Left lobe of liver (tissue), 2 donors: ENCODE measurements around the gene CISTR. TPM values are rescaled to one million over a fixed set of nuclear protein-coding genes. Genes with fewer than 3 reads are reported as not detected.
"Not testable (repeated sequence)": the region's sequence is repeated elsewhere in the genome, so short reads cannot be mapped to it uniquely, and the experiment has no call there.

ENCODE experiments used
- ATAC-seq: fragments of 200-7000 bp; cut with Tn5 transposase; one replicate; pipeline ENCODE4 v1.9.1; 2020; ENCODE audit warnings: mild to moderate bottlenecking, moderate library complexity
- DNase-seq: peaks from one replicate; pipeline ENCODE4 v3.0.0-alpha.2; 2020; ENCODE audit warnings: low spot score
- total RNA-seq: library from RNA; stranded (reverse); gene quantifications from one replicate; pipeline ENCODE4 v1.2.1, GENCODE V29; 2021
- donor health status: DM: no; HTN: no; CAD: no; lungs with moderate emphysema.
- donor health status: DM: no; HTN: yes; CAD: no.

The CISTR gene
- not detected for total RNA-seq

- ATAC-seq (peak; percentile 4), DNase-seq (no peak)
Observed at GRCh38 chr12:53751336-53752191, at the start of gene CISTR. CISTR (minus strand) TSS chr12:53751979.

GRCh38 chr12:53798575-53798974 lies 46.8 kb upstream of the CISTR start:
- ATAC-seq (no peak), DNase-seq (no peak)

DNA sequence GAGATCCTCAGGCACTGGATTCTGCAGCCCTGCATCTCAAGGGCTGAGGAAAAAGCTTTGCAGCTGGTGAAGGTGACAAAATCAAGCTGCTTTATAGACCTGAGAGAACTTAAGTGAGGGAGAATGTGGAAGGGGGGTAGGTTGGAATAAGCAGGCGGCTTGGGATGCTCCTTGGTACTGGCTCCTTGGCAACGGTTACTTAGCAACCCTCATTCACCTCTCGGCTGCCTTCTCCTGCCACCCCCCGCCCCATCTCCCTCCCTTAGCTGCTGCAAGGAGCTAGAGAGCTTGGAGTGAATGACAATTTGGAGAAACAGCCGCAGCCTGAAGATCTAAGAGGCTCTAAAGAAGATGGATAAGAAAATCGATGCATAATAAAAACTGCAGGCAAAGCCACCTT lies 44.1 kb upstream of the CISTR start:
- ATAC-seq = no peak

GRCh38 chr12:53793221-53793620 lies 41.4 kb upstream of the CISTR start:
- no peak for ATAC-seq

More for the DNA sequence above, 44.1 kb upstream of the CISTR start:
- no peak for DNase-seq

GRCh38 chr12:53791735-53792326 lies 40.1 kb upstream of the CISTR start:
- ATAC-seq (peak; percentile 29), DNase-seq (peak; percentile 44)

More at GRCh38 chr12:53793221-53793620, 41.4 kb upstream of the CISTR start:
- no peak for DNase-seq

GRCh38 chr12:53789570-53789969 lies 37.8 kb upstream of the CISTR start:
- ATAC-seq (no peak), DNase-seq (no peak)

- no peak for ATAC-seq
Observed at GRCh38 chr12:53788892-53789291, 37.1 kb upstream of the CISTR start.

DNA sequence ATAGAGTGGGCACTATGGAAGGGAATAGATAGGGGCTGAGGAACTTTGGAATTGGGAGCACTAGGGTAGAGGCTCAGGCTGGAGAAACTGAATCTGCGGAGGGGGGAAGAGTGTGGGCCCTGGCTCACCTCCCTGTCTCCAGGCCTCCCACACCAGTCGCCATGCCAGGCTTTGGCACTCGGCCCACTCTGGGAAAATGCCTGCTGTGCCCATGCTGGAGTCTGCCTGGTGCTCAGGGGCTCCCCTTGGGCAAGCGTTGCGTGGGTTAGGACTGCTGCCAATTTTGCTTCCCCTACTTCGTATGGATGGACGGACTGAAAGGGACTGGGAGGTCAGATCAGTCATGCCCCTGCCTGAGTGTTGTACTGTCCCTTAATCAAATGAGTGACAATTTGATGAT lies 34.6 kb upstream of the CISTR start:
- DNase-seq (no peak), ATAC-seq (no peak)

More at GRCh38 chr12:53788892-53789291, 37.1 kb upstream of the CISTR start:
- no peak for DNase-seq

DNA sequence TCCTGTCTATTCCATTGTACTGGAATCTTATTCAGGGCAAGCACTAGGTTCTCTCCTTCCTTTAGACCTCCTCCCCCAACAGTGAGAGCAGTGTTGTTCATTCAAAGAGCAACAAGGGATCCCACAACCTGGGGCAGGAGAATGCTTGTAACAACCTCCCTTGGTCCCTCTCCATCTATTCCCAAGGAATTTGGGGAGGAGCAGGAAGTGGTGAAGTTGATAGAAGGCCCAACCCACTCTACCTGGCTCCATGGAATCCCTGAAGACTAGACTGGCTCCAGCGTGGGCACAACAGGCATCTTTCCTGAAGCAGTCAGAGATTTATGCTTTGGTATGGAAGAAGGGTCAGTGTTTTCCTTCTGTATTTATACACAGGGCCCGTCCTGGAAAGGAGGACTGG lies 33.4 kb upstream of the CISTR start:
- DNase-seq = no peak

DNA sequence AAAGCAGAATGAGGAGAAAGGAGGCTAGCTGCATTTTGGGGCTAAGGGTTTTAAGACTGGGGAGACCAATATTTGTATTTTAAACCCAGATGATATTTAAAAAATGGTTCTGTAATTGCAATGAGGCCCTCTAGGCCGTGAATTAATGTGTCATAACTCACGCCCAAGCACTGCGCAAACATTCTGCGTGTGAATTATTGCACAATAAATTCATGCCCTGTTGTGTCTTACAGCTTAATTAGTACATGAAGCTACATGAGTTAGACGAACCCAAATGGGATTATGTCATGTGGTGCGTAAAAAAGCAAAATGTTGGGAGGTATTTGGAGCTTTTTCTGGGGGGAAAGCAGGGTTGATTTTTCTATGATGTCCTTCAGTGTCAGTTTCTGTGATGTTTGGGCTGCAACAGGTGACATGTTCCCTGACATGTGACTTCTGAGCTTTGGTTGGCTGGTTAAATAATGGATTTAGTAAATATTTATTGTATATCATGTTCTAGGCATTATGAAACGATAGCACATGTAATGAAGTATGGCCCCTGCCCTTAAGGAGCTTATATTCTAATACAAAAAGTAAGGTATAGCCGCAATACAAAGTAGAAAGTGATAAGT lies 30.4 kb upstream of the CISTR start:
- ATAC-seq (no peak), DNase-seq (no peak)

More for the DNA sequence above, 33.4 kb upstream of the CISTR start:
- no peak for ATAC-seq

DNA sequence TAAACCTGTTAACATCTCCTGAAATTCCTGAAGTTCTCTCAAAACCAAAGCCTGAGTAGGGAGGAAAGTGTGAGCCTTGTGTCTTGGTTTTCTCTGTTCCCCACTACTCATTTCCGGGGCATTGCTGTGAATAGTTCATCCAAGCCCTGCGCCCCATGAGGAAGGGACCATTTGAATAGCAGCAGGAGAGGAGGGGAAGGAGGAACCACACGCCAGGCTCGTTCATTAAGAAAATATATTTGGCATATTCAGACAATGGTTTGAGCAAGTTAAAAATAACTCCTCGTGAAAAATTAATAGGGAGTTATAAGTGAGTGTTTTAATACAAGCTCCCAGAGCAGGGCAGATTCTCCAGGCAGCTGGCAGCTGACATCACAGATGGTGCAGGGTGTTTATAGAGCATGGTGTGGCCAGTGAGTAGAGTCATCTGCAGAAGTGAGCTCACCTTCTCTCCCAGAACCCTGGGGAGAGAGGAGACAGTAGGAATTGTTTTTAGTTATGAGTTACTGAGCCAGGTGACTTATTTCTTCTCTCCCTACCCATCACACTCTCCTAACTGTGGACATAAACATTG lies 29.5 kb upstream of the CISTR start:
- DNase-seq = no peak
- no peak for ATAC-seq

DNA sequence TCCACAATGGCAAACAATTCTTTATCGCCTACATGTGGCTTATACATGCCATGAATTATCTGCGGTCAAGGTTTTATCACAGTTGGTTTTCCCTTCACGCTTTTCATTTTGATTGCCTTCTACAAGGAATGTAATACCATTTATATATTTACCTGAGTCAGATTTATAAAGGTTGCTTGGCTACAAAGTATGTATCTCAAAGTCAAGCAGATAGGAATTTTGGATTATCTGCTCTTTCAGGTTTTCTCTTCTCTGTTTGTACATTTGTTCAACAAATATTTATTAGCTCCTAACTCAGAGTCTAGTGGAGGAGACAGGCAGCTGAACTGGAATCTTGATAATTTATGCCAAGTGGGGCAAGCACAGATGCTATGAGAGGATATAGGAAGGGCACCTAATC lies 28.5 kb upstream of the CISTR start:
- DNase-seq = no peak
- ATAC-seq = no peak

GRCh38 chr12:53779679-53780078 lies 27.9 kb upstream of the CISTR start:
- not testable (repeated sequence) for DNase-seq, ATAC-seq

GRCh38 chr12:53777936-53778644 lies 26.3 kb upstream of the CISTR start:
- ATAC-seq (peak; percentile 13), DNase-seq (no peak)

- no peak for ATAC-seq
- DNase-seq = no peak
Observed at GRCh38 chr12:53777412-53777811, 25.6 kb upstream of the CISTR start.

- ATAC-seq (no peak), DNase-seq (no peak)
Observed at GRCh38 chr12:53776872-53777271, 25.1 kb upstream of the CISTR start.

GRCh38 chr12:53775478-53776145 lies 23.8 kb upstream of the CISTR start:
- DNase-seq = no peak
- no peak for ATAC-seq

- no peak for DNase-seq
- no peak for ATAC-seq
Observed at GRCh38 chr12:53770281-53770680, 18.5 kb upstream of the CISTR start.

GRCh38 chr12:53768976-53769375 lies 17.2 kb upstream of the CISTR start:
- DNase-seq (no peak), ATAC-seq (no peak)

DNA sequence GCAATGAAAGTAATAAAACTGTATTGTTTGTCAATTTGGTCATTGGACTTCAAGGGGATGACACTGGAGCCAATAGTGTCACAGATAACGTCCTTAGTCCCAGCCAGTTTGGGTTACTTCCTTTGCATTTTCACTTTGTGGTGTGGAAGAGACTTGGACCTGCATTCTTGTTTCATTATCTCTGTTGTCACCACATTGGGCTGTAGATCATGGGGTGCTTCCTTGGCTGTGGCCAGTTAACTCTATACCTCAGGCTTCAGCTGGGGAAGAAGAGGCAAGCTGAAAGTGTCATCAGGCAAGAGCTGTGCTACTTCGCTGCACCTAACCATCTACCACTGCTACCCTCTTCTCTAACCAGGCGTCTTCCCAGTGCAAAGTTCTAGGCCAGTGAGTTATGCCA lies 15.1 kb upstream of the CISTR start:
- no peak for ATAC-seq
- DNase-seq = no peak
